Mesenchymal stem cell (in vitro differentiated cells and primary cell): Measurements from ENCODE around the gene PTPRG.
"Not testable (repeated sequence)": the region's sequence is repeated elsewhere in the genome, so short reads cannot be mapped to it uniquely, and the experiment has no call there.

ENCODE experiments used
- DNase-seq: peaks from one replicate; pipeline ENCODE4 v3.0.0-alpha.2; 2013
- H2AFZ ChIP-seq: one replicate; pipeline ENCODE4 v1.6.1; 2013; ENCODE audit warnings: low read depth, mild to moderate bottlenecking, control low read depth, inconsistent platforms, low read length, moderate library complexity
- H2AK5ac ChIP-seq: 2 replicates; pipeline ENCODE4 v1.6.1; 2013; ENCODE audit warnings: low read length, moderate library complexity, mild to moderate bottlenecking, inconsistent platforms; ENCODE audit not compliant: severe bottlenecking
- H2BK120ac ChIP-seq: one replicate; pipeline ENCODE4 v1.6.1; 2013; ENCODE audit warnings: low read depth, mild to moderate bottlenecking, inconsistent platforms, low read length, moderate library complexity
- H2BK12ac ChIP-seq, 2 experiments: one replicate each; pipeline ENCODE4 v1.6.1; 2013; ENCODE audit warnings: inconsistent platforms in 2 of 2, low read length in 2 of 2, mild to moderate bottlenecking in 2 of 2, moderate library complexity in 2 of 2, control low read depth in 1 of 2
- H2BK15ac ChIP-seq: one replicate; pipeline ENCODE4 v1.6.1; 2013; ENCODE audit warnings: mild to moderate bottlenecking, low read depth, inconsistent platforms; ENCODE audit not compliant: poor library complexity, severe bottlenecking
- H2BK5ac ChIP-seq: 2 replicates; pipeline ENCODE4 v1.6.1; 2013; ENCODE audit warnings: low read depth, mild to moderate bottlenecking, low read length, control low read depth, inconsistent platforms; ENCODE audit not compliant: poor library complexity, severe bottlenecking
- H3K14ac ChIP-seq, 2 experiments: one replicate each; pipeline ENCODE4 v1.6.1; 2013; ENCODE audit warnings: inconsistent platforms in 2 of 2, low read length in 2 of 2, control low read depth in 1 of 2, mild to moderate bottlenecking in 1 of 2, moderate library complexity in 1 of 2
- H3K18ac ChIP-seq, 2 experiments: one replicate each; pipeline ENCODE4 v1.6.1; 2013; ENCODE audit warnings: inconsistent platforms in 2 of 2, low read length in 2 of 2, control low read depth in 1 of 2, low read depth in 1 of 2, mild to moderate bottlenecking in 1 of 2
- H3K23ac ChIP-seq, 2 experiments: one replicate each; pipeline ENCODE4 v1.6.1; 2013; ENCODE audit warnings: inconsistent platforms in 2 of 2, low read length in 2 of 2, mild to moderate bottlenecking in 2 of 2, moderate library complexity in 2 of 2, control low read depth in 1 of 2
- H3K27ac ChIP-seq: 2 replicates; pipeline ENCODE4 v1.5.1; 2013; ENCODE audit warnings: mild to moderate bottlenecking, moderate library complexity, low read length, control low read depth, inconsistent platforms; ENCODE audit not compliant: poor library complexity, severe bottlenecking
- H3K27me3 ChIP-seq, 2 experiments: 2 replicates each; pipeline versions ENCODE4 v1.6.1 to v1.7.0; 2013; ENCODE audit warnings: low read length in 2 of 2, mild to moderate bottlenecking in 2 of 2, moderate library complexity in 2 of 2, control low read depth in 1 of 2, inconsistent platforms in 1 of 2; ENCODE audit not compliant: control insufficient read depth in 1 of 2, insufficient read depth in 1 of 2
- H3K36me3 ChIP-seq, 2 experiments: 2 replicates each; pipeline versions ENCODE4 v1.6.1 to v1.7.0; 2013; ENCODE audit warnings: low read length in 2 of 2, control low read depth in 1 of 2, inconsistent platforms in 1 of 2, low read depth in 1 of 2, mild to moderate bottlenecking in 1 of 2; ENCODE audit not compliant: insufficient read depth in 2 of 2, control insufficient read depth in 1 of 2
- H3K4ac ChIP-seq, 2 experiments: one replicate each; pipeline ENCODE4 v1.6.1; 2013; ENCODE audit warnings: inconsistent platforms in 2 of 2, low read length in 2 of 2, mild to moderate bottlenecking in 2 of 2, moderate library complexity in 2 of 2, control low read depth in 1 of 2, low read depth in 1 of 2
- H3K4me1 ChIP-seq: 2 replicates; pipeline ENCODE4 v1.6.1; 2013; ENCODE audit warnings: low read depth, low read length, control low read depth; ENCODE audit not compliant: control insufficient read depth, insufficient read depth
- H3K4me2 ChIP-seq: 2 replicates; pipeline ENCODE4 v1.6.1; 2013; ENCODE audit warnings: low read length, mild to moderate bottlenecking, inconsistent platforms; ENCODE audit not compliant: poor library complexity, severe bottlenecking
- H3K4me3 ChIP-seq, 2 experiments: 2 replicates each; pipeline versions ENCODE4 v1.5.1 to v1.7.0; 2013; ENCODE audit warnings: low read length in 2 of 2, mild to moderate bottlenecking in 2 of 2, control low read depth in 1 of 2, low read depth in 1 of 2; ENCODE audit not compliant: insufficient read depth in 1 of 2
- H3K79me1 ChIP-seq: replicated peaks from 2 replicates; pipeline ENCODE4 v1.6.1; 2013; ENCODE audit warnings: mild to moderate bottlenecking, control low read depth, low read length, inconsistent platforms; ENCODE audit not compliant: poor library complexity, severe bottlenecking
- H3K9ac ChIP-seq: 2 replicates; pipeline ENCODE4 v1.7.0; 2013; ENCODE audit warnings: mild to moderate bottlenecking, low read length, moderate library complexity
- H3K9me3 ChIP-seq: 2 replicates; pipeline ENCODE4 v1.7.0; 2013; ENCODE audit warnings: mild to moderate bottlenecking, low read length; ENCODE audit not compliant: control insufficient read depth
- H4K8ac ChIP-seq: one replicate; pipeline ENCODE4 v1.6.1; 2013; ENCODE audit warnings: inconsistent platforms, mild to moderate bottlenecking, low read length, moderate library complexity
- H4K91ac ChIP-seq: one replicate; pipeline ENCODE4 v1.6.1; 2013; ENCODE audit warnings: mild to moderate bottlenecking, low read length, inconsistent platforms
- WGBS: methylation state at CpG from one replicate; pipeline ENCODE4 v1.1.7; 2013; ENCODE audit warnings: mixed read lengths; 5-methylcytosine and 5-hydroxymethylcytosine counted together

PTPRG gene

DNA sequence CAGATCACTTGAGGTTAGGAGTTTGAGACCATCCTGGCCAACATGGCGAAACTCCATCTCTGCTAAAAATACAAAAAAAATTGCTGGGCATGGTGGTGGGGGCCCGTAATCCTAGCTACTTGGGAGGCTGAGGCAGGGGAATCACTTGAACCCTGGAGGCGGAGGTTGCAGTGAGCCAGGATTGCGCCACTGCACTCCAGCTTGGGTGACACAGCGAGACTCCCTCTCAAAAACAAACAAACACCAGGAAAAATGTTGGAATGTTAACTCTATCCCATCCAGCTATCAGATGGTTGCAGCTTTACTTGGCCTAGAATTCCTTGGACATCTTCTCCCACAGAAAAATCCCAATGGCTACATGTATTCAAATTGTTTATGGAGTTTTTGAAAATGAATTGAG is 254.9 kb downstream of the PTPRG start:
- not testable (repeated sequence) for H3K14ac ChIP-seq, H2BK12ac ChIP-seq, H2BK120ac ChIP-seq, DNase-seq, H4K8ac ChIP-seq, H4K91ac ChIP-seq, H3K9ac ChIP-seq, H2BK15ac ChIP-seq, H2AFZ ChIP-seq, H3K4me1 ChIP-seq, H2BK5ac ChIP-seq, H3K4me3 ChIP-seq, H3K27me3 ChIP-seq, H3K36me3 ChIP-seq, H3K23ac ChIP-seq, H3K27ac ChIP-seq, H2AK5ac ChIP-seq, H3K18ac ChIP-seq, H3K4me2 ChIP-seq, H3K9me3 ChIP-seq, H3K4ac ChIP-seq
- H3K79me1 ChIP-seq: peaks cover 13% of the 10 kb centered on the region
- 66% methylated on average over 5 of the region's 5 CpGs for WGBS

DNA sequence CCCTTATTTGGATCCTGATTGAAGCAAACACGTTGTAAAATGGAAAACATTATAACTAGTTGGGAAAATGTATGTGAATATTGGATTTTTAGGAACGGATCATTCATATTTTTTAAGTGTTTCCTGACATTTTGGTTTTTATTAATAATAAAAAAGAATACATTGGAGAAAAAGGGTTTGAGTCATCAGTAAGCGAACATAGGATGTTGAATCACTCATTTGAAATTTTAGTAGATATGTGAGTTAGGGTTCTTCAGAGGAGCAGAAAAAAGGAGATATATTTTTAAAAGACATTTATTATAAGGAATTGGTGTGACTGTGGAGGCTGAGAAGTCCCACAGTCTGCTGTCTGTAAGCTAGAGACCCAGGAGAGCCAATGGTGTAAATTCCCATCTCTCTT is 258.5 kb downstream of the PTPRG start:
- H3K4me3 ChIP-seq: no peak overlapping the region
- no peaks in the 10 kb centered on the region for H3K36me3 ChIP-seq
- no peak overlapping the region for H3K27ac ChIP-seq
- H3K9me3 ChIP-seq: no peaks in the 10 kb centered on the region
- H3K18ac ChIP-seq: no peak overlapping the region
- H2BK120ac ChIP-seq: no peak overlapping the region
- H3K4me2 ChIP-seq: no peak overlapping the region
- H2BK12ac ChIP-seq: no peak overlapping the region
- H3K27me3 ChIP-seq: no peaks in the 10 kb centered on the region
- DNase-seq: no peak
- peaks cover 16% of the 10 kb centered on the region for H3K79me1 ChIP-seq
- no peak overlapping the region for H3K9ac ChIP-seq
- 90% methylated on average over 3 of the region's 3 CpGs for WGBS
- no peak overlapping the region for H2AK5ac ChIP-seq
- H4K8ac ChIP-seq: no peak overlapping the region
- H3K14ac ChIP-seq: no peak overlapping the region
- no peak overlapping the region for H3K23ac ChIP-seq
- H2BK15ac ChIP-seq: no peak overlapping the region
- peaks cover 2% of the 10 kb centered on the region for H3K4me1 ChIP-seq
- no peak overlapping the region for H3K4ac ChIP-seq
- no peak overlapping the region for H2AFZ ChIP-seq
- no peak overlapping the region for H2BK5ac ChIP-seq
- no peak overlapping the region for H4K91ac ChIP-seq

- Histone ChIP-seq H3K36me3 (no peaks in the 10 kb centered on the region), H3K23ac (no peak overlapping the region), H2AK5ac (no peak overlapping the region), H2BK120ac (no peak overlapping the region), H3K4me2 (no peak overlapping the region), H2BK5ac (no peak overlapping the region), H2AFZ (no peak overlapping the region), H3K27me3 (no peaks in the 10 kb centered on the region), H3K4me3 (no peak overlapping the region), H4K8ac (no peak overlapping the region), H3K4ac (no peak overlapping the region), H3K79me1 (peaks cover 16% of the 10 kb centered on the region), H3K4me1 (peaks cover 2% of the 10 kb centered on the region), H2BK15ac (no peak overlapping the region), H3K27ac (no peak overlapping the region), H3K9ac (no peak overlapping the region), H3K9me3 (no peaks in the 10 kb centered on the region), H3K14ac (no peak overlapping the region), H3K18ac (no peak overlapping the region), H4K91ac (no peak overlapping the region), H2BK12ac (no peak overlapping the region)
- DNase-seq: no peak
- WGBS: 88% methylated on average over 4 of the region's 6 CpGs
Measured at GRCh38 chr3:61820306-61820992, 259.1 kb downstream of the PTPRG start.

DNA sequence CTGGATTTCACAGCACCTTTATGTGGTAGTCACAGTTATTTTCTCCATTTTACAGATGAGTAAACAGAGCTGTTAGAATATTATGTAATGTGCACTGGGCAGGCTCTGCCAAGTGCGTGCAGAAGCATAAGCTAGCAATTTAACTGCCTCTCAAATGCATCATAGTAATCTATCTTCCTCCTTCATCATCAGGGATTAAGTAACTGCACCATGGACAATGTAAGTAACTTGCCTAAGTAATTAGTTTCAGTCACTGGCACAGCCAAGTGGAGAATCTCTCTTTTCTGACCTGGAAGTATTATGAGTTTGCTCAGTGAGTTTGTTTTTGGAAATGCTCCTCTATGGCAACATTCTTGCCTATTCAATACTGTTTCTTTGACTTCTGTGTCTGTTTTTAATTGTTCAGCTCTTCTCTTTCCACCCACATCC is 260.5 kb downstream of the PTPRG start:
- H3K23ac ChIP-seq: no peak overlapping the region
- H4K8ac ChIP-seq: no peak overlapping the region
- peaks cover 2% of the 10 kb centered on the region for H3K4me1 ChIP-seq
- H3K9ac ChIP-seq: peak overlapping the region; percentile 80
- H2BK15ac ChIP-seq: no peak overlapping the region
- H3K27me3 ChIP-seq: no peaks in the 10 kb centered on the region
- no peaks in the 10 kb centered on the region for H3K9me3 ChIP-seq
- H2AK5ac ChIP-seq: no peak overlapping the region
- no peak overlapping the region for H2AFZ ChIP-seq
- no peak overlapping the region for H4K91ac ChIP-seq
- H2BK120ac ChIP-seq: no peak overlapping the region
- no peak overlapping the region for H2BK12ac ChIP-seq
- peak overlapping the region in 1 of 2 experiments; percentile 32 for H3K4me3 ChIP-seq
- no peak overlapping the region for H3K4me2 ChIP-seq
- no peaks in the 10 kb centered on the region for H3K36me3 ChIP-seq
- H3K79me1 ChIP-seq: peaks cover 19% of the 10 kb centered on the region
- H3K27ac ChIP-seq: no peak overlapping the region
- H2BK5ac ChIP-seq: no peak overlapping the region
- H3K18ac ChIP-seq: no peak overlapping the region
- WGBS: no CpG with 5 or more reads among the region's 1 CpG
- no peak overlapping the region for H3K14ac ChIP-seq
- no peak for DNase-seq
- no peak overlapping the region for H3K4ac ChIP-seq
